ENCODE measurements around the gene ANKIB1.

ANKIB1 gene

DNA sequence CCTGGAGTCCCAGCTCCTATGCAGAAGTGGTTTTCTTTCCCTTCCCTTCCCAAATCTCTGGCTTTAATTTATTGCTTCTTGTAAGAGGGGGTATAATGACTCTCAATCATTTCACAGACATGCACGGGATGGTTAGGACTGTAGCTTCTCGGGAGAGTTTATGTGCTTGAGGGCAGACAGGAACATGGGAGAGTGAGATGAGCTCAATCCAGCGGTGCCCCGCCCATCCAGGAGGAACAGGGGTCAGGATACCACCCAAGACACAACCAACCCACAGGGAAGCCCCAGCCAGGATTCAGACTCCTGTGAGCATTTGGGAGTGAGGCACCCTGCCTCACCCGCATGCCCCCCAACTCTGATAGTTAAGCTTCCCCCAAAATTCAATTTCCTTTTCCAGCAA lies 167.8 kb downstream of the ANKIB1 start:
- Histone ChIP-seq H3K36me3 (no peaks in the 10 kb centered on the region), H3K9me3 (ENCODE audit: severe bottlenecking) (no peaks in the 10 kb centered on the region), H3K27ac (no peak overlapping the region), H3K27me3 (ENCODE audit: insufficient read depth, low read depth, severe bottlenecking) (no peaks in the 10 kb centered on the region), H3K4me3 (ENCODE audit: low read depth, low read length) (no peak overlapping the region)
- TF ChIP-seq, protein P1, sequence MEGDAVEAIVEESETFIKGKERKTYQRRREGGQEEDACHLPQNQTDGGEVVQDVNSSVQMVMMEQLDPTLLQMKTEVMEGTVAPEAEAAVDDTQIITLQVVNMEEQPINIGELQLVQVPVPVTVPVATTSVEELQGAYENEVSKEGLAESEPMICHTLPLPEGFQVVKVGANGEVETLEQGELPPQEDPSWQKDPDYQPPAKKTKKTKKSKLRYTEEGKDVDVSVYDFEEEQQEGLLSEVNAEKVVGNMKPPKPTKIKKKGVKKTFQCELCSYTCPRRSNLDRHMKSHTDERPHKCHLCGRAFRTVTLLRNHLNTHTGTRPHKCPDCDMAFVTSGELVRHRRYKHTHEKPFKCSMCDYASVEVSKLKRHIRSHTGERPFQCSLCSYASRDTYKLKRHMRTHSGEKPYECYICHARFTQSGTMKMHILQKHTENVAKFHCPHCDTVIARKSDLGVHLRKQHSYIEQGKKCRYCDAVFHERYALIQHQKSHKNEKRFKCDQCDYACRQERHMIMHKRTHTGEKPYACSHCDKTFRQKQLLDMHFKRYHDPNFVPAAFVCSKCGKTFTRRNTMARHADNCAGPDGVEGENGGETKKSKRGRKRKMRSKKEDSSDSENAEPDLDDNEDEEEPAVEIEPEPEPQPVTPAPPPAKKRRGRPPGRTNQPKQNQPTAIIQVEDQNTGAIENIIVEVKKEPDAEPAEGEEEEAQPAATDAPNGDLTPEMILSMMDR (IDR thresholded peaks at IDR 0.05; ENCODE audit: low read depth, low read length), result no peak
- no peak for DNase-seq

DNA sequence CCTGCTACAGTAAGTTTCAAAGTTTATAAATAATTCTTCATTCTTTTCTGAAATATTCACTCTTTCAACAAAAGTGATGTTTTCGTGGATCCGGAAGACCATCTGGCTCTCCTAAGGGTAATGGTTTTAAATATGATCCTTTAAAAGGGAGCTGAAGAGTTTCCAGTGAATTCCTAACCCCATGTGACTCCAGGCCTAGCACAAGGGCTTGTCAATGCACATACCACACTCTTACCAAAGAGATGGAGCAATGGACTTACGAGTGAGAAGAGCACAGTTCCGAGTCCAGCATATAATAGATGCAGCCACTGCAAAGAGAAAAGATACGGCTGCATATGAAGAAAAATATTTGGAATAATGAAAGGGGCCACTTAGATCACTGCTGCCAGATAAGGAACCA lies 169.5 kb downstream of the ANKIB1 start:
- H3K4me3 ChIP-seq (ENCODE audit: low read depth, low read length), result no peak overlapping the region
- H3K9me3 ChIP-seq (ENCODE audit: severe bottlenecking), result no peaks in the 10 kb centered on the region
- TF ChIP-seq, protein P1 (IDR thresholded peaks at IDR 0.05; ENCODE audit: low read depth, low read length), result no peak
- H3K27me3 ChIP-seq (ENCODE audit: insufficient read depth, low read depth, severe bottlenecking), result no peaks in the 10 kb centered on the region
- H3K27ac ChIP-seq, result no peak overlapping the region
- no peaks in the 10 kb centered on the region for H3K36me3 ChIP-seq
- DNase-seq, result no peak

DNA sequence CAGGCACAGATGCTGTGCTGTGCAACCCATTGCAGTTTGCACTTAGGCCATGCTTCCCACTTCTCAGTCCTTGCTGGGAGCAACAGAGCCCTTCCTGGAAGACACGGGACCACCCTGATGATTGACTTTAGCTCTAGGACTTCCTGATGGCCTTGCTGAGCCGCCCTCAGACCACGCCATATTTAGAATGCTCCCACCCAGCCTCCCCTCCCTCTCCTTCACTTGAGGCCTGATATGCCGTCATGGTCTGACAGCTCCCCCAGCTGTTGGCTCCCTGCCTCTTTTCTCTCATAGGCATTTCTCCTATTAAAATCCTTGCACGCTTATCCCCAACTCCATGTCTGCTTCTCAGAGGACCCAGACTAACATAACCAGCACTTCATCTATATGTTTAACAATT lies 172.1 kb downstream of the ANKIB1 start:
- DNase-seq, result peak; percentile 48
- H3K27ac ChIP-seq, result no peak overlapping the region
- H3K9me3 ChIP-seq (ENCODE audit: severe bottlenecking), result no peaks in the 10 kb centered on the region
- TF ChIP-seq, protein P1 (IDR thresholded peaks at IDR 0.05; ENCODE audit: low read depth, low read length), result peak; percentile 65
- no peaks in the 10 kb centered on the region for H3K36me3 ChIP-seq
- no peak overlapping the region for H3K4me3 ChIP-seq (ENCODE audit: low read depth, low read length)
- H3K27me3 ChIP-seq (ENCODE audit: insufficient read depth, low read depth, severe bottlenecking), result no peaks in the 10 kb centered on the region

DNA sequence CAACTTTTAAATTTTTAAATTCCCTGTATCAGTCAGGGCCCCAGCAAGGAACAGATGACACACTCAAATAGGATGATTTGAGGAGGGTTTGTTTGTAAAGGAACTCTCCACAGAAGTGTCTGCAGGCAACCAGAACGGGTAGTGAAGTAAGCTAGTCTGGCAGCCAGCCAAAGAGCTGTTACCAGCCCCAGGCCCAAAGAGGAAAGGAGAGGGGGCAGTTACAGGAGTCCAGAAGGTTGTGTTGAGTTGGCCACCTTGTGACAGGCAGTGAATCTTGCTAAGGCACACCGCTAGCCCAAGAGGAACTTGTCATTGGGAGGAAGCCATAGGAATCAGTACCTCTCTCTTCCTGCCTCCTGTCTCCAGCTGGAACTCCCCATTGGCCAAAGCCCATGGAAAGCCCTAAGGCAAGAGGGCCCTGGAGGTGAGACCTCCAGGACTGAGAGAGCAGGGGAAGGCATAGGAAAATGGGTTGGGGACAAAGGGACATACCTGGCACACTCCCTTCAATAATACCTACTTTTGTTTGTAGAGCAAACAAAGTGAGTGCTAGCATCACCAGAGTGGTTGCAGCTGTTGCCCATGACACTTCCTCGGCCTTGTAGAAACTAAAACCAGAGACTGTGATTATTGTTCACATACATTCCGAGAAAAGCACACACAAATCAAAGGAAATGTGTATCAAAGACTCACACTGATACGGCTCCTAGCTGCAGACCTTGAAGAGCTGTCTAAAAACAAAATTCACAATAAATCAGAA lies 176.1 kb downstream of the ANKIB1 start:
- H3K36me3 ChIP-seq, result no peaks in the 10 kb centered on the region
- TF ChIP-seq, protein P1 (IDR thresholded peaks at IDR 0.05; ENCODE audit: low read depth, low read length), result no peak
- no peak overlapping the region for H3K4me3 ChIP-seq (ENCODE audit: low read depth, low read length)
- no peak overlapping the region for H3K27ac ChIP-seq
- H3K9me3 ChIP-seq (ENCODE audit: severe bottlenecking), result no peaks in the 10 kb centered on the region
- no peaks in the 10 kb centered on the region for H3K27me3 ChIP-seq (ENCODE audit: insufficient read depth, low read depth, severe bottlenecking)
- no peak for DNase-seq

DNA sequence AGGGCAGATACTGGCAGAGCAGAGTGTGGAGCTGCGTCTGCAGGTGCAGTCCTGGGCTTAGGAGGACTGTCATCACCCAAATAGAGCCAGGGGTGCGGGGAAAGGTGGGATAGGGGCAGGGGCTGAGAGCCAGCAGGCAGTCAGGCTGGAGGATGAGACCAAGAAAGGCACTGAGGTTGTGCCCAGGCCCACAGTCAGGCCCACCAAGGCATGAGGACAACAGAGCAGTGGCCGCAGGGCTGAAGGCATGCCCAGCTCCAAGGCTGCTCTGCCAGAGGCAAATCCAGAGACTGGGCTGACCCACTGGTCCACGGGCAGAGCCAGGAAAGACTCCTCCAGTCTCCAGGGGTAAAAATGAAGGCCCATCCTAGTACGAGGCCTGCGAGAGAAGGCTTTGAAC lies 177.2 kb downstream of the ANKIB1 start:
- no peaks in the 10 kb centered on the region for H3K9me3 ChIP-seq (ENCODE audit: severe bottlenecking)
- no peak for DNase-seq
- H3K27ac ChIP-seq, result no peak overlapping the region
- no peaks in the 10 kb centered on the region for H3K27me3 ChIP-seq (ENCODE audit: insufficient read depth, low read depth, severe bottlenecking)
- H3K36me3 ChIP-seq, result no peaks in the 10 kb centered on the region
- TF ChIP-seq, protein P1 (IDR thresholded peaks at IDR 0.05; ENCODE audit: low read depth, low read length), result no peak
- no peak overlapping the region for H3K4me3 ChIP-seq (ENCODE audit: low read depth, low read length)

DNA sequence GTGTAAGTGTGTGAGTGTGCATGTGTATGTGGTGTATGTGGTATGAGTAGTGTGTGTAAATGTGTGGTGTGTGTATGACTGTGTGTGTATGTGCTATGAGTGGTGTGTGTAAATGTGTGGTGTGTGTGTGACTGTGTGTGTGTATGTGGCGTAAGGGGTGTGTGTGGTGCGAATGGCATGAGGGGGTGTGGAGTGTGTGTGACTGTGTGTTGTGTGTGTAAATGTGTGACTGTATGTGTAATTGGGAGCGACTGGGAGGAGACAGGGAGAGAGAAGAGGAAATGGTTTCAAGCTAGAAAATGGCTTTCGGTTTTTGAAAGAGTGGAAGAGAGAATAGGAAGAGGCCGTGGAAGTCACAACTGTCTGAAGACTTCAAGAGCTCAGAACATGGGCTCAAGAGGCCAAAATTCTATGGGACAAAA lies 177.9 kb downstream of the ANKIB1 start:
- Histone ChIP-seq H3K9me3 (ENCODE audit: severe bottlenecking) (no peaks in the 10 kb centered on the region), H3K36me3 (no peaks in the 10 kb centered on the region), H3K27ac (peak overlapping the region; percentile 70; the same call in 1 of the 2 replicates), H3K4me3 (ENCODE audit: low read depth, low read length) (no peak overlapping the region), H3K27me3 (ENCODE audit: insufficient read depth, low read depth, severe bottlenecking) (no peaks in the 10 kb centered on the region)
- TF ChIP-seq, protein P1 (IDR thresholded peaks at IDR 0.05; ENCODE audit: low read depth, low read length), result no peak
- DNase-seq, result no peak

Data from WERI-Rb-1 (cell line).